Chondrocyte (in vitro differentiated cells): Measurements from ENCODE around the gene NR2E1. TPM values are rescaled to one million over a fixed set of nuclear protein-coding genes. Genes with fewer than 3 reads are reported as not detected.

Source experiments
- DNase-seq: peaks from one replicate; pipeline ENCODE4 v3.0.0; 2021; ENCODE audit warnings: mixed read lengths, low spot score
- H3K27ac Mint-ChIP-seq: one replicate; pipeline ENCODE4 v1.8.0; 2021; ENCODE audit warnings: mild to moderate bottlenecking, moderate library complexity, mixed read lengths; ENCODE audit not compliant: unreplicated experiment
- H3K27me3 Mint-ChIP-seq: 2 replicates; pipeline ENCODE4 v1.8.0; 2021; ENCODE audit warnings: low read depth, mixed read lengths
- H3K36me3 Mint-ChIP-seq: 2 replicates; pipeline ENCODE4 v1.8.0; 2021; ENCODE audit warnings: low read depth, mixed read lengths
- H3K4me1 Mint-ChIP-seq: 2 replicates; pipeline ENCODE4 v1.8.0; 2021; ENCODE audit warnings: low read depth, mild to moderate bottlenecking, mixed read lengths
- H3K4me3 Mint-ChIP-seq: one replicate; pipeline ENCODE4 v1.8.0; 2021; ENCODE audit warnings: mild to moderate bottlenecking, moderate library complexity, mixed read lengths; ENCODE audit not compliant: unreplicated experiment
- H3K9me3 Mint-ChIP-seq: 2 replicates; pipeline ENCODE4 v1.8.0; 2021; ENCODE audit warnings: low read depth, mixed read lengths
- CTCF ChIP-seq: fragments of 200-600 bp; sonication (generic); IDR thresholded peaks from 2 replicates; pipeline ENCODE4 v1.5.0; 2021; ENCODE audit warnings: antibody characterized with exemption, mild to moderate bottlenecking, moderate library complexity
- total RNA-seq: library from RNA; stranded (reverse); gene quantifications from 3 replicates; pipeline ENCODE4 v1.2.1, GENCODE V29; 2021

NR2E1 gene
- total RNA-seq, 1 donor from 2014 or later, result not detected

GRCh38 chr6:108180266-108180665 is 14.4 kb downstream of the NR2E1 start:
- no peak overlapping the region for H3K27ac Mint-ChIP-seq
- no peak overlapping the region for H3K4me3 Mint-ChIP-seq
- peaks cover 69% of the 10 kb centered on the region for H3K27me3 Mint-ChIP-seq
- TF ChIP-seq CTCF, result no peak
- H3K9me3 Mint-ChIP-seq, result no peaks in the 10 kb centered on the region
- no peak for DNase-seq
- H3K4me1 Mint-ChIP-seq, result peaks cover 13% of the 10 kb centered on the region
- H3K36me3 Mint-ChIP-seq, result peaks cover under 1% of the 10 kb centered on the region

- Mint-ChIP-seq H3K4me1 (peaks cover 8% of the 10 kb centered on the region), H3K27me3 (peaks cover 69% of the 10 kb centered on the region), H3K9me3 (no peaks in the 10 kb centered on the region)
Measured at GRCh38 chr6:108180776-108181175, 15.0 kb downstream of the NR2E1 start.

DNA sequence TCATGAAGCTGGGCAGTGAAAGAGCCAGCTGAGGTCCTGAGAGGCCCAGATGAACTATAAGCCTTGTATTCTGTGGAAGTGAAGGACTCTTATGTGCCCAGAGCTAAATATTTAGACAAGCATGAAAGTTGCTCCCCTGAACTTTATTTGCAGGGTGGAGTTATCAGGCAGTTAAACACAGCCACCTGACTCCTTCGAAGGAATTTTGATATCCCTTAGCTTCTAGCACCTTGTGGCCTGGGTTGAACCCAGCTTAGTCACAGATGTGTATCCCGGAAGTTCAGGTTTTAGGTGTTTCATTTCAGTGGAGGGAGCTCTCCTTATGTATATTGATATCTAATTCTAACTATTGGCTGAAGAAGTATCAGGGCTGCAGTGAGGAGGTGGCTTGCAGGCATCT is 20.4 kb downstream of the NR2E1 start:
- Mint-ChIP-seq H3K27me3 (peaks cover 61% of the 10 kb centered on the region), H3K36me3 (no peaks in the 10 kb centered on the region), H3K9me3 (no peaks in the 10 kb centered on the region), H3K4me1 (no peaks in the 10 kb centered on the region), H3K27ac (no peak overlapping the region), H3K4me3 (no peak overlapping the region)
- no peak for DNase-seq
- no peak for TF ChIP-seq CTCF

More at GRCh38 chr6:108180776-108181175, 15.0 kb downstream of the NR2E1 start:
- no peak for TF ChIP-seq CTCF
- H3K4me3 Mint-ChIP-seq, result no peak overlapping the region
- DNase-seq, result no peak
- H3K27ac Mint-ChIP-seq, result no peak overlapping the region
- H3K36me3 Mint-ChIP-seq, result no peaks in the 10 kb centered on the region

DNA sequence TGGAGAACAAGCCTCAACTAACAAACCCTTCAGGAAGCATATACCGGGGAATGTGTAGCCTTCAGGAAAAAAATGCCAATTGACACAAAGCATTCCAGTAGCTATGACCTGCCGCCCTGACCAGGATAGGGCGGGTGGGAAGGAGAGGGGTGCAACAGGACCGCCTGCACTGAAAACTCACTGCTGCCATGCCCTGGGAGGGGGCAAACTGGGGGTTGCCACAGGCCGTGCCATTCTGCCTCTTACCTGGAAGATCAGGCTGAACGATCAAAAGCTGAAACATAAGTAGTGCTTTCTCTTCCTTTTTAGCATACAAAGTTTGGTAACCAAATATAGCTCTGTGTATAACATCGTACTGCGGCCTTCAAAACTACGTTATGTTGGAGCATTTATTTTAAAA is 21.7 kb downstream of the NR2E1 start:
- no peak overlapping the region for H3K27ac Mint-ChIP-seq
- no peak overlapping the region for H3K4me3 Mint-ChIP-seq
- no peak for DNase-seq
- no peak for TF ChIP-seq CTCF
- no peaks in the 10 kb centered on the region for H3K9me3 Mint-ChIP-seq
- no peaks in the 10 kb centered on the region for H3K4me1 Mint-ChIP-seq
- H3K36me3 Mint-ChIP-seq, result no peaks in the 10 kb centered on the region
- H3K27me3 Mint-ChIP-seq, result peaks cover 55% of the 10 kb centered on the region

GRCh38 chr6:108193131-108193530 is 27.3 kb downstream of the NR2E1 start:
- DNase-seq, result no peak
- no peaks in the 10 kb centered on the region for H3K9me3 Mint-ChIP-seq
- TF ChIP-seq CTCF, result no peak
- H3K27me3 Mint-ChIP-seq, result peaks cover 40% of the 10 kb centered on the region
- H3K4me3 Mint-ChIP-seq, result no peak overlapping the region
- no peaks in the 10 kb centered on the region for H3K4me1 Mint-ChIP-seq
- H3K36me3 Mint-ChIP-seq, result no peaks in the 10 kb centered on the region
- no peak overlapping the region for H3K27ac Mint-ChIP-seq
